H1 (cell line): ENCODE results near the gene KIF1B.

Experiments
- BCL11A ChIP-seq, 2 experiments: IDR thresholded peaks; one replicate each; pipeline ENCODE4 v1.6.1; 2011; ENCODE audit warnings: low read depth in 2 of 2, low read length in 2 of 2, mild to moderate bottlenecking in 2 of 2
- CEBPB ChIP-seq: IDR thresholded peaks from 2 replicates; pipeline ENCODE4 v1.6.1; 2012; ENCODE audit warnings: low read depth, low read length
- CHD1 ChIP-seq: IDR thresholded peaks from 2 replicates; pipeline ENCODE4 v1.6.1; 2012; ENCODE audit warnings: low read depth, low read length, improper control_type of control experiment
- CHD2 ChIP-seq: IDR thresholded peaks from 2 replicates; pipeline ENCODE4 v1.6.1; 2012; ENCODE audit warnings: low read length, improper control_type of control experiment
- CREB1 ChIP-seq: IDR thresholded peaks from 2 replicates; pipeline ENCODE4 v1.6.1; 2012; ENCODE audit warnings: inconsistent platforms
- EZH2 ChIP-seq: fragments of 200-600 bp; sonication (generic); IDR thresholded peaks from 2 replicates; pipeline ENCODE4 v1.7.1; 2012; ENCODE audit warnings: low read depth, mild to moderate bottlenecking, moderate library complexity, low read length, inconsistent platforms; ENCODE audit not compliant: severe bottlenecking
- PHF8 ChIP-seq: fragments of 200-600 bp; sonication (generic); conservative IDR thresholded peaks from 2 replicates; pipeline ENCODE4 v1.7.1; 2012; ENCODE audit warnings: low read depth, mild to moderate bottlenecking, inconsistent platforms, low read length, moderate library complexity
- POLR2A ChIP-seq, 2 experiments: IDR thresholded peaks; 1 replicate in 1 of 2; 2 replicates in 1 of 2; pipeline ENCODE4 v1.6.1; 2011; ENCODE audit warnings: low read depth in 2 of 2, low read length in 2 of 2, mild to moderate bottlenecking in 2 of 2; ENCODE audit errors: control extremely low read depth in 1 of 2
- RBBP5 ChIP-seq: IDR thresholded peaks from 2 replicates; pipeline ENCODE4 v1.7.1; 2012; ENCODE audit warnings: low read depth, mild to moderate bottlenecking, inconsistent platforms, low read length, moderate library complexity, borderline replicate concordance
- SIX5 ChIP-seq: IDR thresholded peaks from 2 replicates; pipeline ENCODE4 v1.6.1; 2011; ENCODE audit warnings: mild to moderate bottlenecking, low read depth, low read length
- YY1 ChIP-seq: IDR thresholded peaks from 2 replicates; pipeline ENCODE4 v1.6.1; 2011; ENCODE audit warnings: low read depth, mild to moderate bottlenecking, low read length
- TF ChIP-seq, protein P1 (sequence below), 3 experiments: IDR thresholded peaks; 1 replicate in 2 of 3; 2 replicates in 1 of 3; pipeline versions ENCODE4 v1.5.1 to v1.6.1; 2011; ENCODE audit warnings: low read length in 3 of 3, mild to moderate bottlenecking in 3 of 3, inconsistent platforms in 2 of 3, low read depth in 1 of 3, moderate library complexity in 1 of 3; ENCODE audit not compliant: insufficient read depth in 1 of 3; ENCODE audit errors: control extremely low read depth in 1 of 3
- TF ChIP-seq, protein P2 (sequence below): IDR thresholded peaks from 2 replicates; pipeline ENCODE4 v1.6.1; 2011; ENCODE audit warnings: low read depth, mild to moderate bottlenecking, low read length; ENCODE audit not compliant: insufficient read depth

DNA sequence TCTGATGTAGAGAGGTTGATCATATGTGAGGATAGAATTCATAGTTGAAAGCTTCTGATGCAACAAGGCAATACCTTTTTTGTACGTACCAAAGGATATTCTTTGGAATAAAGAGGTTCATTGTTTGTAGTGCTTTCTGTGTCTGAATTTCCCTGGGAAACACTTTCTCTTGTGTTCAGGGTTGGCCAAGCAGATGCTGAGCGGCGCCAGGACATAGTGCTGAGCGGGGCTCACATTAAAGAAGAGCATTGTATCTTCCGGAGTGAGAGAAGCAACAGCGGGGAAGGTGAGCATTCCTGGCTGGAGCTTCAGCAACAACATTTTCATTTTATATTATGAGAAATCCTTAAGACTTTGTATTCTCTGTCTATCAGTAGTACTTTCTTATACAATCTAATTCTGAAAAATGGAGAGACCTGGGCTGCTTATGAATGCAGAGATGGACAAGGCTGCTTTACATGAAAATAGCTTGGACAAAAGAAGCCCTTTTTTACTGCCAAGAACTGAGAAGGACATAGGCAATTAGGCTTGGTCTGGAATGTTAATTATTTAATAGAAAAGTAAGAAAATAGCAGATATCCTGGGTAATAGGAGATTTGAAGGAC is 85.2 kb downstream of the KIF1B start:
- no peak for TF ChIP-seq CHD2
- TF ChIP-seq, protein P1, sequence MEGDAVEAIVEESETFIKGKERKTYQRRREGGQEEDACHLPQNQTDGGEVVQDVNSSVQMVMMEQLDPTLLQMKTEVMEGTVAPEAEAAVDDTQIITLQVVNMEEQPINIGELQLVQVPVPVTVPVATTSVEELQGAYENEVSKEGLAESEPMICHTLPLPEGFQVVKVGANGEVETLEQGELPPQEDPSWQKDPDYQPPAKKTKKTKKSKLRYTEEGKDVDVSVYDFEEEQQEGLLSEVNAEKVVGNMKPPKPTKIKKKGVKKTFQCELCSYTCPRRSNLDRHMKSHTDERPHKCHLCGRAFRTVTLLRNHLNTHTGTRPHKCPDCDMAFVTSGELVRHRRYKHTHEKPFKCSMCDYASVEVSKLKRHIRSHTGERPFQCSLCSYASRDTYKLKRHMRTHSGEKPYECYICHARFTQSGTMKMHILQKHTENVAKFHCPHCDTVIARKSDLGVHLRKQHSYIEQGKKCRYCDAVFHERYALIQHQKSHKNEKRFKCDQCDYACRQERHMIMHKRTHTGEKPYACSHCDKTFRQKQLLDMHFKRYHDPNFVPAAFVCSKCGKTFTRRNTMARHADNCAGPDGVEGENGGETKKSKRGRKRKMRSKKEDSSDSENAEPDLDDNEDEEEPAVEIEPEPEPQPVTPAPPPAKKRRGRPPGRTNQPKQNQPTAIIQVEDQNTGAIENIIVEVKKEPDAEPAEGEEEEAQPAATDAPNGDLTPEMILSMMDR (IDR thresholded peaks at IDR 0.05; ENCODE audit: control extremely low read depth in 1 of 3, insufficient read depth in 1 of 3, low read depth in 1 of 3, low read length in 3 of 3) = no peak
- TF ChIP-seq POLR2A (IDR thresholded peaks at IDR 0.05; ENCODE audit: control extremely low read depth in 1 of 2, low read depth in 2 of 2, low read length in 2 of 2) = no peak
- TF ChIP-seq EZH2 = no peak
- no peak for TF ChIP-seq PHF8
- TF ChIP-seq CHD1 = no peak
- no peak for TF ChIP-seq YY1
- TF ChIP-seq CEBPB = no peak
- TF ChIP-seq RBBP5 = no peak
- no peak for TF ChIP-seq BCL11A (IDR thresholded peaks at IDR 0.05; ENCODE audit: low read depth in 2 of 2, low read length in 2 of 2)
- TF ChIP-seq SIX5 = no peak
- no peak for TF ChIP-seq CREB1
- TF ChIP-seq, protein P2, sequence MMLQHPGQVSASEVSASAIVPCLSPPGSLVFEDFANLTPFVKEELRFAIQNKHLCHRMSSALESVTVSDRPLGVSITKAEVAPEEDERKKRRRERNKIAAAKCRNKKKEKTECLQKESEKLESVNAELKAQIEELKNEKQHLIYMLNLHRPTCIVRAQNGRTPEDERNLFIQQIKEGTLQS = no peak
